GM18861 (cell line): Measurements from ENCODE around the gene BRIP1.
"Not testable (repeated sequence)": the region's sequence is repeated elsewhere in the genome, so short reads cannot be mapped to it uniquely, and the experiment has no call there.

Experiments
- ATAC-seq: cut with Tn5 transposase; IDR thresholded peaks from one replicate; pipeline ENCODE4 v1.9.1; 2021; ENCODE audit not compliant: unreplicated experiment

BRIP1 gene

DNA sequence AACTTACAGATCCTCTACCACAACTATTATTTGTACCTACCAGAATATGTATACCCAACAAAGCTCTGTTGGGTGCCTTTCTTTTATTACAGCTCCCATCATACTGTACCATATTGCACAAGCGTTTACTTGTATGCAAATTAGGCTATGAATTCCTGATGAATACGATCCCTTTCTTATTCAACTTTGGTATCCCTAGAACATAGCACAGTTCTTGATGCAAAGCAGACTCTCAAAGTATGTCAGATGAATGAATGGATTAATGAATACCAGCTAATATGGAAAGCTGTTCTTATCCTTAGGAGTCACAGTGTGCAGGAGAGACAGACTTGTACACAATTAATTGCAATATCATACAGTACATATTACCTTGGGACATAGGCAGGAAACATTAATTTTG lies 192.6 kb downstream of the BRIP1 start:
- no peak for ATAC-seq

DNA sequence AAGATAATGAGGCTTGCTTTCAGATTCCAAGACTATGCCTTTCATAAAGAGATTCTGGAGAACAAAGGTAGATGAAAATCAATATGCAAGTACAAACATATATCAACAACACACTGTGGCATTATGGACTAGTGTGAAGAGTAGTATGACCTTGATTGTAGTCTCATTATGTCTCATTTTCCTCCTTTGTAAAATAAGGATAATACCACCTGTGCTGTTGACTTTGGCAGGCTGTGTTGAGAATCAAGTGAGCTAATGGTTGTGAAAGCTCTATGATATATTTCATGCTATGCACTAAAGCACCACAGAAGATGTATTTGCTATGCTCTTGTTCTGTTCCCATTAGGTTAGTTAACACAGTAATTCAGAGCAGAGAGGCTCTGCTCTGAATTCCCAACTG lies 193.8 kb downstream of the BRIP1 start:
- no peak for ATAC-seq

DNA sequence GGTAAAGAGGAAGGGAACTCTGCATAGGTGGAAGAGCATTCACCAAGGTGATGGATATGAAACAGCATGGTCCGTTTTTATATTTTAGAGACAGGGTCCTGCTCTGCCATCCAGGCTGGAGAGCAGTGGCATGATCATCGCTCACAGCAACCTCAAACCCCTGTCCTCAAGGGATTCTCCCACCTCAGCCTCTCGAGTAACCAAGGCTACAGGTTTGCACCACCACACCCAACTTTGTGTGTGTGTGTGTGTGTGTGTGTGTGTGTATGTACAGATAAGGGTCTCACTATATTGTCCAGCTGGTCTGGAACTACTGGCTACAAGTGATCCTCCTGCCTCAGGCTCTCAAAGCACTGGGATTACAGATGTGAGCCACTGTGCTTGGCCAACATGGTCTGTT lies 194.8 kb downstream of the BRIP1 start:
- no peak for ATAC-seq

DNA sequence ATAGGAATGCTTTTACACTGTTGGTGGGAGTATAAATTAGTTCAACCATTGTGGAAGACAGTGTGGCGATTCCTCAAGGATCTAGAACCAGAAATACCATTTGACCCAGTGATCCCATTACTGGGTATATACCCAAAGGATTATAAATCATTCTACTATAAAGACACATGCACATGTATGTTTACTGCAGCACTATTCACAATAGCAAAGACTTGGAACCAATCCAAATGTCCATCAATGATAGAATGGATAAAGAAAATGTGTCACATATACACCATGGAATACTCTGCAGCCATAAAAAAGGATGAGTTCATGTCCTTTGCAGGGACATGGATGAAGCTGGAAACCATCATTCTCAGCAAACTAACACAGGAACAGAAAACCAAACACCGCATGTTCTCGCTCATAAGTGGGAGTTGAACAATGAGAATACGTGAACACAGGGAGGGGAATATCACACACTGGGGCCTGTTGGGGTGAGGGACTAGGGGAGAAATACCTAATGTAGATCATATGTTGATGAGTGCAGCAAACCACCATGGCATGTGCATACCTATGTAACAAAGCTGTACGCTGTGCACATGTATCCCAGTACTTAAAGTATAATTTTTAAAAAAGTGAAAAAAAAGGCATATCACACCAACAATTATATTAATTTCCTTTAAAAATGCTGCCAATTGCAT lies 196.8 kb downstream of the BRIP1 start:
- not testable (repeated sequence) for ATAC-seq

DNA sequence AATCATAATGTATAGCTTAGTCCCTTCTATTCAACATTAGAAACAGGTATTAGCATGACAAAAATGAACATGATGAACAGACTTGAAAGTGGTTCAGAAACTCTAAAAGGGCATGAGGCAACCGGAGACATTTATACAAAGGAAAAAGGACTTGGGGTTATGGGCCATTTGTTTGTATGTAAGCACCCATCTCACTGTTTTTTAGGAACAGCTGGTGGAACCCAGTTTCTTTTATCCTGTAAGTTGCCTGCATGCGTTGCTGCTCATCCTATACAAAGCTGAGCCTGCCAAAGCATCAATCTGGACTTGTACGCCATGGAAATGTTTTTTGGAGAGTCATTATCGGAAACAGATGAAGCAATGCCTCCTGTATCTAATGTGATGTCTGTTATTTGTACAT lies 200.0 kb downstream of the BRIP1 start:
- no peak for ATAC-seq

DNA sequence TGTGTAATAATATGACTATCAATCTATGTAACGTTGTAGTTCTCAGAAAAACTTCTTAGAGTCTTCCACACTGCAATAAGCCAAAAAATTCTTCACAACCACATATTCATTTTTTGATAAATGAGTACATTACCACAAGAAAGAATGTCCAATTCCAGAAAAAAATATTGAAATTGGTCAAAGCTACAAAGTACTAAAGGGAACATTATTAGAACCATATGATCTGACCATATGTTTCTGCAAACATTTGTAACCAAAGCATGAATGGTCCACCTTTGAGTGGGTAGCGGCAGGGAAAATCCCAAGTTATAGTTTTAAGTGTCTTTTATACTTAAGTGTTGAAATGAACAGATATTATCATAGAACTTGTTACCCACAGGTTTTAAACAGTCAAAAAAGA lies 200.6 kb downstream of the BRIP1 start:
- ATAC-seq, result no peak

DNA sequence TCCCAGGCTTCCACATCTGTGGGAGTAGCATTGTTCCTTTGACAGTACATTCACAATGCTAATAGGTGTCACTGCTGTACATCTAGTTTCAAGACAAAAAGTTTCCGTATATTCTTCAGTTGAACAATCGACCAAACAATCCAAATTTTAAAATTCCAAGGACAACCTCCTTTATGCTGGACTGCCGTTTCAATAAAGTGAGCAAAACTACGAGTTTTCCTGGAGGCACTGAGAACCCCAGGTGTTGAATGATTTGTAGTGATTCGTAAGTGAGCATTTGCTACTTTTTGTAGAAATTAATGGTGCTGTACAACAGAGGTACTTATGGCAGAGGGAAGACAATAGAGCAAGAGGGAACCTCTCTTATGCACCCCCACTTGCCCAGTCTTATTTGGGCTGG lies 201.1 kb downstream of the BRIP1 start:
- ATAC-seq, result no peak

DNA sequence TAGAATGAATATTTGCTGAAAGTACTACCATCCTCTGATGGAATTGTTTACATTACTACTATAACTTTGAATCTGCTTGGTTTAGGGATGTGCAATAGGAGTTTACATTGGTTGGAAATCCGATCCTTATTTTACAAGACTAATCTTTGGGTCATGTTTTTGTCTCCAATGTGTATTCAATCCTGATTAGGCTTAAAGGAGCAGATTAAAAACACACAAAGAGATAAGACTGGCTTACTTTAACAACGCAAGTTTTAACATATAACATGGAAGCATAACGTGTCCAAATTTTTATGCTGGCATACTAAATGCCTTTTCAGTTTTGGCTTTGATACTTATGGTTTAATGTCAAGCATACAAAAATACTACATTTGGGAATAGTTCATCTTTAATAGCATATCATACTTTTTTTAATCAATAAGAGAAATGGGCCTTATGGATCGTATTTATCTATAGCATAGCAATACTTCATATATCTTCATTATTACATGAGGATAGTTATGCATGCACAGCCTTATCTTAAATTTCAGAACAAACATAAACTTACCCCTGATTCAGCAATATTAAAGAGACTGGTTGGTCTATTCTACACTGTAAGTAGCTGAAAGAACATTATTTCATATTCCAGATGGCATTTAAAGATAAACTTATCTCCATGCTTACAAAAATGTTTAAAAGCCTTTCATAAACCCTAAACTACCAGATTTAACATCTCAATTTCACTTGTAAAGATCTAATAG lies 202.4 kb downstream of the BRIP1 start:
- ATAC-seq, result no peak

DNA sequence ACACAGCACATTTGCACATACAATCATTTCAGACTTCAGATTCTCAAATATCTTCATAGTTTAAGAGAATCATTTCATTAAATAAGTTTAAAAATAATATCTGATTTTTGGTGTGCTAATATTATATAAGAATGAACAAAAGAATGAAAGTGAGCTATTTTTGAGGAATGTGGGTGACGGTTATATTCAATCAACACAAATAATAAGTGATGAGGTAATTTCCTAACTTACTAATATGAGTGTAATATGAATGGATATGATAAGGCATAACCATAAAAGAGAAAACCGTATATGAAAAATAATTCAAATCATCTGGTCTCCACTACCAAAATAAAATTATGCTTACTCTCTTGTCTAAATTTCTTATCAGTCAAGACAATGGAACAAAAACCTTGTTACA lies 203.9 kb downstream of the BRIP1 start:
- ATAC-seq, result no peak

DNA sequence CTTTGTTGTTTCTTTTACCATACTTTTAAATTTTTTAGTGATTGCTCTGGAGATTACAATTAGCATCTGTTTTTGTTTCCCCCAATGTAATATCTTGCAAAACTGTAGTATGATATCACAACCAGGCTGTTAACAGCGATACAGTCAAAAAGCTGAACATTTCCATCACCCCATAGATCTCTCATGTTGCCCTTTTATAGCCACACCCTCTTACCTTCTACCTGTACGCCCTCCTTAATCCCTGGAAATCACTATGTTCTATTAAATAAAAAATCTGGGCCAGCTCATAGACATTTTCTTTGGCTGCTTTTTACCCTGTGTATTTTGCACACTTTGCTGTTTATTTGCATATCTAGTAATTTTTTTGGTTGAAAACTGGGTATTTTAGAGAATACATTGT lies 205.1 kb downstream of the BRIP1 start:
- no peak for ATAC-seq

DNA sequence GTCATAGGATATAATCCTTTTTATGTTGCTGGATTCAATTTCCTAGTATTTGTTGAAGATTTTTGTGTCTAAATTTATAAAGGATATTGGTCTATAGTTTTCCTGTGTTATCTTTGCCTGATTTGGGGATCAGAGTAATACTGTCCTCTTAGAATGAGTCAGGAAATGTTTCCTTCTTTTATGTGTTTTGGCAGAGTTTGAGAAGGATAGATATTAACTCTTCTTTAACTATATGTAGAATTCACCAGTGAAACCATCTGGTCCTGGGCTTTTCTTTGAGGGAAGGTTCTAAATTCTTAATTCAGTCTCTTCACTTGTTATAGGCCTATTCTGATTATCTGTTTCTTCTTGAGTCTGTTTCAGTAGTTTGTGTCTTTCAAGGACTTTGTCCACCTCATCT lies 206.0 kb downstream of the BRIP1 start:
- ATAC-seq, result no peak

DNA sequence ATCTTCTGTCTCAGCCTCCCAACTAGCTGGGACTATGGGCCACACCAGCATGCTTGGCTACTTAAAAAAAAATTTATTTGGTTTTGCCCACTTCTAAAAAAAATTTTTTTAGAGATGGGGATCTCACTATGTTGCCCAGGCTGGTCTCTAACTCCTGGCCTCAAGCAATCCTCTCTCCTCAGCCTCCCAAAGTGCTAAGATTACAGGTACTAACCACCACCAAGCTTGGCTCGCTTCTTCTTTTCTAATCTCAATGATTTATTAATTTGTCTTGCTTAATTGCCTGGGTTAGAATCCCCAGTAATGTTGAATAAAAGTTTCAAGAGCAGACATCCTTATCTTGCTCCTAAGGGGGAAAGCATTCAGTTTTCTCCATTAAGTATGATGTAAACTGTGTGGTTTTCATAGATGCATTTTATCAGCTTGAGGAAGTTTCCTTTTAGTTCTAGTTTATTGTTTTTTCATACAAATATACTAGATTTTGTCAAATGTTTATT lies 206.6 kb downstream of the BRIP1 start:
- ATAC-seq, result no peak

DNA sequence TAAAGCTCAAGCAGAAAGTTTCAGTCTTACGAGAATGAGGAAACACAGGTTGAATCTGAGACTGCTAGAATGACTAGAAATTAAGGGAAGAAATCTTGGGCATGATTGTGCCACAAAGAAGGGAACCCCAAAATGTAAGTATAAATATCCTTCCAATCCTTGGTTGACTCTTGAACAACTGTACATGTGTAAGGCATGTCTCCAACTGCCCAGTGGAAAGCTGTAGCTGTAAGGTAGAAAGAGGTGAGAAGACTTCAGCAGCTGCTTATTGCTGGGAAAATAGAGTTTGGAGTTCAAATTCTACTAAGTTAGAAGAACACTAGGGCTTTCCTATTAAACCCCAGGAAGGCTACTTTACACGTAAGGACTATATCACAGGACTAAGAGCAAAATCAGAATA lies 212.6 kb downstream of the BRIP1 start:
- ATAC-seq, result no peak

DNA sequence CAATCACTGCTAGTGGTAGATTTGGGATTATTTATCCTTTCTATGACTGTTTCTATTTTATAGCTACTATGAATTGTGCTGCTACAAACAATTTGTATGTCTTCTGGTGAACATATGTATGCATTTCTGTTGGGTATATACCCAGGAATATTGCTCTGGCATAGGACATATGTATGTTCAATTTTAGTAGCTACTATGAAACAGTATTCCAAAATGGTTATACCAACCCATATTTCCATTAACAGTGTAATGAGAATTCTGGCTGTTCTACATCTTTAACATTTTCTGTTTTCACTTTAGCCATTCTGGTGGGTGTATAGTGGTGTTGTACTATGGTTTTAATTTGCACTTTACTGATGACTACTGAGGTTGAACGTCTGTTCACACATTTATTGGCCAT lies 214.7 kb downstream of the BRIP1 start:
- no peak for ATAC-seq

DNA sequence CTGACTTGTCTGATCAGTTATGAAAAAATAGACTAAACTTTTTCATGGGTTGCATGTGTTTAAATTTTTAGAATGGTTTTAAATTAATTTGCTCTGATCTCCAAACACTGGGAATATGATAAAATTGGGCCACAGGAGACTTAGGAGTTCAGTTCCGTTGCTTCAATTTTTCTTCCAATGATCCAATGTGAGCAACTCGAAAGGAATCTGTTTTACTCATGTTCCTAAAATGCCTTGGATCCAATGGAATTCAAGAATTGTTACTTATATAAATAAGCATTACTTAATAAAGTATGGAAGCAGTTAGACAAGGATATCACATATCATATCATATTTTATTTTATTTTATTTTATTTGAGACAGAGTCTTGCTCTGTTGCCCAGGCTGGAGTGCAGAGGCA lies 216.3 kb downstream of the BRIP1 start:
- no peak for ATAC-seq

DNA sequence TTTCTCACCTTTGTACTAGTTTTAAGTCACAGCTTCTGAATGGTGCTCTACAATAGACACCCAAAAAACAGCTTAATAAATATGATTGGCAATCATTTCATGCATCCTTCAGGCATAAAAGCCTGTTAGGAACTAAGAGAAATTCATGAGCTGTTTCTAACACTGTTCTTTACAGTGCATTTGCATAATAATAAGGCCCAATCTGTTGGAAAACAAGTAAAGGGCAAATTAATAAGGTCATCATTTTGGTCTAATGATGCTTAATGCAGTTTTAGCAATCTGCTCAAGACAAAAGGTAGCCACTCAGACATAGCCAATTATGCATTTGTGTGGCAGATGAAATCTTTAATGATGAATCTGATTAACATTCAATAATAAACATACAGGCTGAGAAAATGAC lies 216.8 kb downstream of the BRIP1 start:
- ATAC-seq, result no peak

DNA sequence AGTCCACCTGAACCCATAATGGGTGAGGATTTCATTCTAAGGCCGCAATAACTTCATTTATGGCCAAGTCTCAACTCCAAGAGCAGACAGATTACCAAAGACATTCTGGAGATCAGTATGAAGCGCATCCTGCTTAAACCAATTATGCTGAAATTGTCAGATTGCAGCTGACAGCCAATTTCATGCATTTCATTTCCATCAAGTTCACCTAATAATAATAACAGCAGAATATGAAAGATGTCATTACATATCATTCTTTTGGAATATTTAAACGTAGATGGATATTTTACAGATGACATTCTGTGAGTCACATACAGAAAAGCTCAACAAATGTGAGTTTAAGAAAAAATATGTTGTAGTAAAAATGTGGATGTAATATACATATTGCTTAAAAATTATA lies 217.4 kb downstream of the BRIP1 start:
- ATAC-seq, result no peak

DNA sequence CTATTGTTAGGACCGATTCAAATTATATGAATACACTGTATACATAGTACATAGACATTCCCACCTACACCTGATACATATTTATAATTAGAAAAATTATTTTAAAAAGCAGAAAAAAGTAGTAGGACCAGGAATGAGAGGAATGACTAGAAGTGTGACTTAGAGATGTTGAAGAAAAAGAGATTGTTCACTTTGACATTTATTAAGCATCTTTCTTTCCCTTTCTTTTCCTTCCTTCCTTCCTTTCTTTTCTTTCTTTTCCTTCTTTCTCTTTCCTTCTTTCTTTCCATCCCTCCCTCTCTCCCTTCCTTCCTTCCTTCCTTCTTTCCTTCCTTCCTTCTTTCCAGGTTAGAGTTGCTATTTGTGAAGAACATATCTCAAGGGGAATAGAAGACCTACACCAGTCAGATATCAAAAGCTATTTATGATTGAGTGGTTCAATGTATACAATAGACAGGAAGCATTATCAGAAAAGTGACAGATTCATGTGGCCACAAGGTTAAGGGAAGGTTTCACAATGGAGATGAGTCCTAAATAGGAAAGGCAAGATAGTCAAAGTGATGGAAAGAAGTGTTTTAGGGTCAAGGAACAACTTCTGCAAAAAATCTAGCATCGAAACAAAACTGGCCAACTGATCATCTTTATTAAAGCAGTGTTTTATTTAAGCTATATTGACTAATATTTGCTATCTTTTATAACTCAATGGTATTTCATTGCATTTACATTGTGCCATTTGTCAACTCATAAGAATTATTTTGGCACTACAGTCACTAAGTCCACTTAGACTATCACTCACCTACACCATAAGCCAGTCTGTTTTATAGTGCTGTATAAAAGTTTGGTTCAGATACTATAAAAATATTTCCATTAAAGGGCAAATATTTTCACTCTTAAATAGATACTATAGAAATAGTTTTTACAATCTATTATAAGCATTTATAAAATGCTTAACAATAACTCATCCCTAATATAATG lies 218.2 kb downstream of the BRIP1 start:
- no peak for ATAC-seq

DNA sequence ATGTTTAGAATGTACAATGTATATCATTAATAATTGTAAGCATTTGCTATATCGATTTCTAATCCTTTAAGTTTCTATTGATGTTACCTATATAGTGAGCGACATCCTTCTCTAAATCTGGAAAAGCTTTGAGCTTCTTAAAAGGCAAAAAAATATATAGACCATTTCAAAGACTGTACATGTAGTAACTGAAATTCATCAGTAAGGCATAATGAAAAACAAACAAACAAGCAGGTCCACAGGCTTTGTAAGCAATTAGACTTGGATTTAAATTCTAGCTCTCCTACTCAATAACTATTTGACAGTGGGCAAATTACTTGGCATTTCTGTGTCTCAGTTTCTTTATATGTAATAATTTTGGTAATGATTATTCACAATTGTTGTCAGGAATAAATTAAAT lies 220.6 kb downstream of the BRIP1 start:
- no peak for ATAC-seq

DNA sequence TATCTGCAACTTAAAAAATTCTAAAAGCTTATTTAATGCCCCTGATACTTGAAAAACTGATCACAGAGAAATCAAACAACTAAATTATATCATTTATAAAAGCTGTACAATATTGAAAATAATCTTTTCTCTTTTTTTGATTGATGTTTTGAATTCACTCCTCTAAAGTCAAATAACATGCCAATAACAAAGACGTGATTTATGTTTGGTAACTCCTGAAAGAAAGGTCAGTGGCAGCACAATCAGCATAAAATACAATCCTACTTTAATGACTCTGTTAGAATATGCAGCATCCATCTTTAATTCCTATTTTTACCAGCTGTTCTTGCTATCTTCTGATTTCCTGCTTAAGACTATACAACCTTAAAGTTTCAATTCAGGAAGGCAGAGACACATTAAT lies 221.6 kb downstream of the BRIP1 start:
- no peak for ATAC-seq

DNA sequence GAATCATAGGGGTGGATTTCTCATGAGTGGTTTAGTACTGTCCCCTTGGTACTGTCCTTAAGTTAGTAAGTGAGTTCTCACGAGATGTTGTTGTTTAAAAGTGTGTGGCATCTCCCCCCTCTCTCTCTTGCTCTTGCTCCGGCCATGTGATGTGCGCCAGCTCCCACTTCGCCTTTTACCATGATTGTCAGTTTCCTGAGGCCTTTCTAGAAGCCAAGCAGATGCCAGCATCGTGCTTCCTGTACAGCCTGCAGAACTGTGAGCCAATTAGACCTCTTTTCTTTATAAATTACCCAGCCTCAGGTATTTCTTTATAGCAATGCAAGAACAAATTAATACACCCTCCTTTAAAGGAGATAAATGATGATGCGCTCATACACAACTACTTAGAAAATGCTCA lies 222.2 kb downstream of the BRIP1 start:
- no peak for ATAC-seq

DNA sequence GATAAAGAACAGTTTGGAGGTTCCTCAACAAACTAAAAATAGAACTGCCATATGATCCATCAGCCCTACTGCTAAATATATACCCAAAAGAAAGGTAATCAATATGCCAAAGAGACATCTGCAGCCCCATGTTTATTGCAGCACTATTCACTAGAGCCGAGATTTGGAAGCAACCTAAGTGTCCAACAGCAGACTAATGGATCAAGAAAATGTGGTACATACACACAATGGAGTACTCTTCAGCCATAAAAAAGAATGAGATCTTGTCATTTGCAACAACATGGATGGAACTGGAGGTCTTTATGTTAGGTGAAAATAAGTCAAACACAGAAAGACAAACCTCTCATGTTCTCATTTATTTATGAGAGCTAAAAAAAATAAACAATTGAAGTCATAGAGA lies 223.5 kb downstream of the BRIP1 start:
- ATAC-seq, result no peak
